ENCODE results near the gene MPPED2.

Gene MPPED2

DNA sequence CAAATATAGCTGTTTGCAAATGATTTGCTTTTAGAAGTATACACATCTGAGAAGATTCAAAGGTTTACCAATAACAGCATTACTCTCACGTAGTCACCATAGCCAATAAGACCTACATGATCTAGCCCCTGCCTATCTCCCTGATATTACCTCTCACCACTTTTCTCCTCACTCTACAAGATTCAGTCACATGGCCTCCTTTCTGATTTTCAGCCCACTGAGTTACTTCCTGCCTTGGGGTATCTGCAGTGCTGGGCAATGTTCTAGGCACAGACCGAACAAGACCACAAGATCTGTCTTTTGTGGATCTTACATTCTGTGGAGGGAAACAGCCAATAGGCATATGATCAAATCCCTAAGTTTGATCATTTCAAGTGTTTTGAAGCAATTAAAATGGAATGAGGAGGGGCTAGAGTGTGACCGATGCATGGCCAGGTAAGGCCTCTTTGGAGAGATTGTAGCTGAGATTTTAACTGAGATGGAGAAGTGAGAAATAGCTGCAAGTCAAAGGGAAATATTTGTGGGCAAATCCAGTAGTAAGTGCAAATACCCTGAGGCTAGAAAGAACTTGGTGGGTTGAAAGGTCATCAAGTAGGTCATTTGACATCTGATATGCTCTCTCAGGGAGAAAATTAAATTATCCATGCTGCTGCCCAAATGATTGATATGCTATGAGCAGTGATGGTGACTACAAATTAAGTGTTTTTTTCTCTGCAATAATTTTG lies 220.2 kb downstream of the MPPED2 start:
- FAIRE-seq: no peak
- DNase-seq (ENCODE audit: low spot score): no peak

- no peak for DNase-seq (ENCODE audit: low spot score)
- FAIRE-seq: no peak
Measured at GRCh38 chr11:30364837-30365482, 221.2 kb downstream of the MPPED2 start.

DNA sequence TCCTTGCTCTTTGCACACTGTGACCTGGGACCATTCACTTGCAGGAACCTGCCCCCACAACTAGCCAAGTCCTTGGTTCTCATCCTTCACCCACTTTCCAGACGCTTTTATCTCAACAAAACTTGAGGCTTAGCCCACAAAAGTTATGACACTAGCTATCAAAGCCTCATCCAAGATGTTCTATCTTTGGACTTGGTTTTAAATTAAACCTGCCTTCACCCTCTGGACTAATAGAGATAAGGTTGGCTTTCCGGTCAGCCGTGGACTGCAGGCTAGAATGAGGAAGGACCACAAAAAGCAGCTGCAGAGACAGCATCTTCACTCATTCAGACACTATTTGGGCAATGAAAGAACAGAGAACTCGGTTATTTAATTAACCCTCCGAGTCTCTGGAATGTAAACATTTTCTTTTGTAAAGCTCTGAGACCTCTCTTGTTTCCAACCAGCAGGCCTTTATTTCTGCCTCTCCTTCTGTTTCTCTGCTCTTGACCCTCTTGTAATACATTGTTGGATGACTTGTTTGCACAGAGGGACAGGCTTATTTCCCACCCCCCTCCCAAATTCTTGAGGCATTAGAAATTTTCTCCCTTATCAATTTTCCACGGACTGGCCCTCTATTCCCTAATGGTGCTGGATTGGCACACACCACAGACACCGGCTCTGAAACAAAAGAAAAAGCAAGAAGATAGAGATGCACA lies 221.9 kb downstream of the MPPED2 start:
- FAIRE-seq: no peak
- no peak for DNase-seq (ENCODE audit: low spot score)

DNA sequence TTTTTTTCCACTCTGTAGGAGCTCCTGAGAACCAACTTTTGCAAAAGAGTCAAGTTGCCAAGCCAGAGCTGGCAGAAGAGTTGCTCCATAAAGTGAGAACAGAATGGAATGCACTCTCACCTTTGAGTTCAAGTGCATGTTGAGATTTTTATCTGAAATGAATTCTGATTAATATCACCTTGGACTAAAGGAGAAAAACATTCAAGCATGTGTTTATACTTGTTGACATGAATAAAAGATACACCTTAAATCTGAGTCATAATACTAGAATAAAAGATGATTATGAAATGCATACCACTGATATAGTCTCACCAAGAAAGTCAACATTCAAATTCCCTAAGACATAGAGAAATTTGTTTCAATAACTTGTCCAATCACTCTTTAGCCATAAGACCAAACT lies 225.4 kb downstream of the MPPED2 start:
- DNase-seq (ENCODE audit: low spot score): no peak
- no peak for FAIRE-seq

All from RCC 7860 (cell line).